Keratinocyte (primary cell): ENCODE results near the gene AGAP9.
"Not testable (repeated sequence)": the region's sequence is repeated elsewhere in the genome, so short reads cannot be mapped to it uniquely, and the experiment has no call there.

Source experiments
- CTCF ChIP-seq, 3 experiments: IDR thresholded peaks in 1 of 3; conservative IDR thresholded peaks in 1 of 3; optimal IDR thresholded peaks in 1 of 3; 2 replicates in 2 of 3; 3 replicates in 1 of 3; pipeline versions ENCODE3 to v1.5.1; 2011; ENCODE audit warnings: low read length in 3 of 3, mild to moderate bottlenecking in 3 of 3, moderate library complexity in 2 of 3, control low read depth in 1 of 3, inconsistent platforms in 1 of 3; ENCODE audit not compliant: insufficient read depth in 2 of 3; ENCODE audit errors: extremely low read depth in 1 of 3
- EZH2 ChIP-seq: IDR thresholded peaks from one replicate; pipeline ENCODE4 v1.6.1; 2012; ENCODE audit warnings: inconsistent platforms, mild to moderate bottlenecking, low read length, moderate library complexity

GRCh38 chr10:47461261-47461687, 62.2 kb downstream of the AGAP9 start:
- TF ChIP-seq CTCF (optimal IDR thresholded peaks at IDR 0.05 in 1 of 3, IDR thresholded peaks at IDR 0.05 in 1 of 3, conservative IDR thresholded peaks at IDR 0.05 in 1 of 3; ENCODE audit: extremely low read depth in 1 of 3, insufficient read depth in 2 of 3, low read length in 3 of 3): peak in 1 of 3 experiments; percentile 36
- not testable (repeated sequence) for TF ChIP-seq EZH2
